ENCODE data around the gene SFXN3.

- TF ChIP-seq CTCF (IDR thresholded peaks at IDR 0.05) (no peak), POLR2A (IDR thresholded peaks at IDR 0.05) (no peak)
These were observed 25.7 kb upstream of the SFXN3 start for GRCh38 chr10:101005361-101005760.
